K562 (cell line): ENCODE data around the gene CPVL.

Experiments used
- EHMT2 ChIP-seq: fragments of 450-650 bp; IDR thresholded peaks from 2 replicates; pipeline ENCODE4 v1.6.1; 2018; ENCODE audit warnings: antibody characterized with exemption
- EP300 ChIP-seq: IDR thresholded peaks from 2 replicates; pipeline ENCODE4 v1.6.1; 2012; ENCODE audit warnings: low read length, improper control_type of control experiment
- GABPB1 ChIP-seq: sonication (generic); formaldehyde crosslinking; IDR thresholded peaks from 2 replicates; pipeline ENCODE4 v1.8.0; 2022; ENCODE audit warnings: mild to moderate bottlenecking, missing genetic modification reagents
- MAFK ChIP-seq: IDR thresholded peaks from 2 replicates; pipeline ENCODE4 v1.6.1; 2011; ENCODE audit warnings: low read length, improper control_type of control experiment
- MCM2 ChIP-seq: fragments of 450-650 bp; IDR thresholded peaks from 2 replicates; pipeline ENCODE4 v1.6.1; 2017; ENCODE audit warnings: low read depth, mild to moderate bottlenecking
- MECOM ChIP-seq: fragments of 250-450 bp; sonication (Bioruptor Pico); IDR thresholded peaks from 2 replicates; pipeline ENCODE4 v1.8.0; 2022; ENCODE audit warnings: inconsistent platforms
- MTA2 ChIP-seq: fragments of 450-650 bp; IDR thresholded peaks from 2 replicates; pipeline ENCODE4 v1.6.1; 2016; ENCODE audit warnings: low read depth
- POLR2A ChIP-seq: fragments of 450-650 bp; conservative IDR thresholded peaks from 2 replicates; pipeline ENCODE4 v1.6.1; 2016
- POLR2AphosphoS5 ChIP-seq: IDR thresholded peaks from 2 replicates; pipeline ENCODE4 v1.6.1; 2011; ENCODE audit warnings: mild to moderate bottlenecking, low read depth, low read length, moderate library complexity; ENCODE audit not compliant: control insufficient read depth, insufficient read depth
- SP1 ChIP-seq: sonication (generic); formaldehyde crosslinking; IDR thresholded peaks from 2 replicates; pipeline ENCODE4 v1.8.1; 2022; ENCODE audit warnings: mild to moderate bottlenecking, missing genetic modification reagents
- SREBF1 ChIP-seq: fragments of 150-350 bp; IDR thresholded peaks from 2 replicates; pipeline ENCODE4 v1.6.1; 2014; ENCODE audit warnings: antibody characterized with exemption, low read depth, low read length, borderline replicate concordance
- TAF1 ChIP-seq: IDR thresholded peaks from 2 replicates; pipeline ENCODE4 v1.6.1; 2011; ENCODE audit warnings: mild to moderate bottlenecking, low read length, moderate library complexity; ENCODE audit not compliant: insufficient read depth, control insufficient read depth, severe bottlenecking; ENCODE audit errors: extremely low read depth
- TCF7 ChIP-seq: sonication (generic); IDR thresholded peaks from 2 replicates; pipeline ENCODE4 v1.6.1; 2016; ENCODE audit warnings: antibody characterized with exemption, borderline replicate concordance
- TF ChIP-seq, protein P1 (sequence below), 3 experiments: IDR thresholded peaks in 2 of 3; conservative IDR thresholded peaks in 1 of 3; 2 replicates each; pipeline ENCODE4 v1.5.1; 2011 to 2012; ENCODE audit warnings: low read length in 3 of 3, mild to moderate bottlenecking in 3 of 3, control low read depth in 2 of 3, improper control_type of control experiment in 1 of 3, inconsistent platforms in 1 of 3, low read depth in 1 of 3, mixed read lengths in 1 of 3, moderate library complexity in 1 of 3; ENCODE audit not compliant: insufficient read depth in 2 of 3

DNA sequence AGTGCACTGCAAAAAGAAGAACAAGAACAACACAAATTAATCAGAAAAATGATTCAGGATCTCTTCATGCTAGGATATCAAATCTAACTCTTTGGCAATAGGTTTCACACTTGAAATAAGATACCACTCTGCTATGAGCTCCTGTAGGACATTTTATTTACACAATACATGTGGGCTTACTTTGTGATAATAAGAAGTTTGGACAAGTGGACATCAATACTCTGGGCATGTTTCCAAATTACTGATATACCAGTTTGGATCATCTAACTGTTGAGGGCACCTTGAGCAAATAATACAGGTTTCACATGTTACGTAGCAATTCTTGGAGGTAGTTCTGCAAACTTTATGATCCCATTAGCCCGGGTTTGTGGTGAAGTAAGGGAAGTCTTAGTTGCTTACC is 59.8 kb downstream of the CPVL start:
- no peak for TF ChIP-seq POLR2A
- no peak for TF ChIP-seq GABPB1 (CRISPR knock-in tag)
- TF ChIP-seq TCF7 = no peak
- no peak for TF ChIP-seq MCM2
- TF ChIP-seq, protein P1, sequence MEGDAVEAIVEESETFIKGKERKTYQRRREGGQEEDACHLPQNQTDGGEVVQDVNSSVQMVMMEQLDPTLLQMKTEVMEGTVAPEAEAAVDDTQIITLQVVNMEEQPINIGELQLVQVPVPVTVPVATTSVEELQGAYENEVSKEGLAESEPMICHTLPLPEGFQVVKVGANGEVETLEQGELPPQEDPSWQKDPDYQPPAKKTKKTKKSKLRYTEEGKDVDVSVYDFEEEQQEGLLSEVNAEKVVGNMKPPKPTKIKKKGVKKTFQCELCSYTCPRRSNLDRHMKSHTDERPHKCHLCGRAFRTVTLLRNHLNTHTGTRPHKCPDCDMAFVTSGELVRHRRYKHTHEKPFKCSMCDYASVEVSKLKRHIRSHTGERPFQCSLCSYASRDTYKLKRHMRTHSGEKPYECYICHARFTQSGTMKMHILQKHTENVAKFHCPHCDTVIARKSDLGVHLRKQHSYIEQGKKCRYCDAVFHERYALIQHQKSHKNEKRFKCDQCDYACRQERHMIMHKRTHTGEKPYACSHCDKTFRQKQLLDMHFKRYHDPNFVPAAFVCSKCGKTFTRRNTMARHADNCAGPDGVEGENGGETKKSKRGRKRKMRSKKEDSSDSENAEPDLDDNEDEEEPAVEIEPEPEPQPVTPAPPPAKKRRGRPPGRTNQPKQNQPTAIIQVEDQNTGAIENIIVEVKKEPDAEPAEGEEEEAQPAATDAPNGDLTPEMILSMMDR (IDR thresholded peaks at IDR 0.05 in 2 of 3, conservative IDR thresholded peaks at IDR 0.05 in 1 of 3; ENCODE audit: insufficient read depth in 2 of 3, low read depth in 1 of 3, low read length in 3 of 3) = no peak
- no peak for TF ChIP-seq EHMT2
- no peak for TF ChIP-seq TAF1
- TF ChIP-seq MECOM (CRISPR knock-in tag) = no peak
- no peak for TF ChIP-seq EP300
- TF ChIP-seq SP1 (CRISPR knock-in tag) = no peak
- no peak for TF ChIP-seq MAFK
- no peak for TF ChIP-seq SREBF1
- no peak for TF ChIP-seq MTA2
- no peak for TF ChIP-seq POLR2AphosphoS5
